Right atrium auricular region (tissue), 2 donors: ENCODE measurements around the gene NRDE2. TPM values are rescaled to one million over a fixed set of nuclear protein-coding genes. Genes with fewer than 3 reads are reported as not detected.

Experiments used
- DNase-seq: peaks from one replicate; pipeline ENCODE4 v3.0.0-alpha.2; 2019; ENCODE audit warnings: low spot score
- H3K27ac ChIP-seq, 2 donors: fragments of 200-600 bp; sonication (generic); 1 replicate in 1 of 2; 2 replicates in 1 of 2; pipeline ENCODE4 v1.5.1; 2016 to 2019
- H3K27me3 ChIP-seq, 2 donors: fragments of 200-600 bp; sonication (generic); one replicate each; pipeline versions ENCODE4 v1.5.1 to v1.6.0; 2017 to 2019
- H3K36me3 ChIP-seq: fragments of 200-600 bp; sonication (generic); one replicate; pipeline ENCODE4 v1.5.1; 2016
- H3K4me1 ChIP-seq, 2 donors: fragments of 200-600 bp; sonication (generic); one replicate each; pipeline versions ENCODE4 v1.5.1 to v1.6.0; 2017 to 2019
- H3K4me3 ChIP-seq, 2 donors: fragments of 200-600 bp; sonication (generic); 1 replicate in 1 of 2; 2 replicates in 1 of 2; pipeline ENCODE4 v1.5.1; 2017 to 2019; ENCODE audit warnings: mild to moderate bottlenecking in 1 of 2, moderate library complexity in 1 of 2
- H3K9me3 ChIP-seq, 2 donors: fragments of 200-600 bp; sonication (generic); one replicate each; pipeline ENCODE4 v1.5.1; 2019
- total RNA-seq, 2 donors: library from RNA; depleted of rRNA; stranded (reverse); fragments of >200 nt; gene quantifications; one replicate each; pipeline ENCODE4 v1.1.0, GENCODE V29; 2016
- TF ChIP-seq, protein P1 (sequence below), 2 donors: fragments of 200-600 bp; sonication (generic); IDR thresholded peaks; one replicate each; pipeline ENCODE4 v1.5.1; 2019; ENCODE audit warnings: antibody characterized with exemption in 2 of 2

The NRDE2 gene
- total RNA-seq, 2 donors from 2014 or later, result 5.9 to 6.9 TPM

DNA sequence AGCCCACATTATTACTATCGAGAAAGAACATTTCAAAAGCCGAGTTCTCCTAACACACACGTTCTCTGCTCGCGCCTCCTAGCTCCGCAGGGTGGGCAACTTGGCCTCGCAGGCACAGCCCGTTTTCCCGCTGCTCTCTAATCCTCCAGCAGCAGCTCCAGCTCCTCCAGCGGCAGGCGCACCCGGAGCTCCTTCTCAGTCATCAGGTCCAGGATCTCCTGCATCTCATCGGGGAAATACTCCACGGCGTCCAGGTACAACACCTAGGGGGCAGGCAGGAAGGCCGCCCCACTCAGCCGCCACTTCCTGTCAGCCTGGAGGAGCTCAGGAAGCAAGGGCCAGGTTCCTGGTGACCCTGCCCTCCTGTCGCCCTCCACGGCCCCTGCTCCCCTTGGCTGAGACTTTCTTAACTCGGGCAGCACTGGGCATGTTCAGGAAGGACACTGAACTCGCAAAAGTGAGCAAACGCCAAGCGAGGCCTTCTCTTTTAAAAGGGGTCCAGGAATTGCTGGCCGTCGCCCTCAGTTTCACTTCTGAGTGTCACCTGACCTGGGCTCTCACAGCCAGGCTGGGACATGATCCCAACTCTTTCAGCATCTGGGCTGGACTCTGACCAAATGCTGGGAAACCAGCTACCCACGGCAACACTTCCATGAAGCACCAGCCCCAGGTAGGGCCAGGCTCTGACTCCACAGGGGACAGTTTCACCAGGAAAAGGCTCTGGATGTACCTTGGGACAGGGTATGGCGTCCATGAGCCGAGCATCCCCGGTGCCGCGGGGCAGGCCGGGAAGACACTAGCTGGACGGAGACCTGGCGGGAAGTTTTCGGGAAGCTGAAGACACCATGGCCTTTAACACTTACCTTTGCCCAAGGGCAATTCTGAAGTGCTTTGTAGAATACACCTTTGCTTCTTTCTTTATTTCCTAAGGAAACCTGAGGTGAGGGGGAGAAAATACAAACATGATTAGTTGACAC lies 53.3 kb downstream of the NRDE2 start:
- Histone ChIP-seq H3K27me3 (no peaks in the 10 kb centered on the region), H3K36me3 (peaks cover 39% of the 10 kb centered on the region), H3K27ac (no peak overlapping the region), H3K9me3 (no peaks in the 10 kb centered on the region), H3K4me1 (peaks cover 0 to 11% of the 10 kb centered on the region in 2 donors), H3K4me3 (no peak overlapping the region)
- no peak for DNase-seq
- TF ChIP-seq, protein P1, sequence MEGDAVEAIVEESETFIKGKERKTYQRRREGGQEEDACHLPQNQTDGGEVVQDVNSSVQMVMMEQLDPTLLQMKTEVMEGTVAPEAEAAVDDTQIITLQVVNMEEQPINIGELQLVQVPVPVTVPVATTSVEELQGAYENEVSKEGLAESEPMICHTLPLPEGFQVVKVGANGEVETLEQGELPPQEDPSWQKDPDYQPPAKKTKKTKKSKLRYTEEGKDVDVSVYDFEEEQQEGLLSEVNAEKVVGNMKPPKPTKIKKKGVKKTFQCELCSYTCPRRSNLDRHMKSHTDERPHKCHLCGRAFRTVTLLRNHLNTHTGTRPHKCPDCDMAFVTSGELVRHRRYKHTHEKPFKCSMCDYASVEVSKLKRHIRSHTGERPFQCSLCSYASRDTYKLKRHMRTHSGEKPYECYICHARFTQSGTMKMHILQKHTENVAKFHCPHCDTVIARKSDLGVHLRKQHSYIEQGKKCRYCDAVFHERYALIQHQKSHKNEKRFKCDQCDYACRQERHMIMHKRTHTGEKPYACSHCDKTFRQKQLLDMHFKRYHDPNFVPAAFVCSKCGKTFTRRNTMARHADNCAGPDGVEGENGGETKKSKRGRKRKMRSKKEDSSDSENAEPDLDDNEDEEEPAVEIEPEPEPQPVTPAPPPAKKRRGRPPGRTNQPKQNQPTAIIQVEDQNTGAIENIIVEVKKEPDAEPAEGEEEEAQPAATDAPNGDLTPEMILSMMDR (IDR thresholded peaks at IDR 0.05), result no peak

DNA sequence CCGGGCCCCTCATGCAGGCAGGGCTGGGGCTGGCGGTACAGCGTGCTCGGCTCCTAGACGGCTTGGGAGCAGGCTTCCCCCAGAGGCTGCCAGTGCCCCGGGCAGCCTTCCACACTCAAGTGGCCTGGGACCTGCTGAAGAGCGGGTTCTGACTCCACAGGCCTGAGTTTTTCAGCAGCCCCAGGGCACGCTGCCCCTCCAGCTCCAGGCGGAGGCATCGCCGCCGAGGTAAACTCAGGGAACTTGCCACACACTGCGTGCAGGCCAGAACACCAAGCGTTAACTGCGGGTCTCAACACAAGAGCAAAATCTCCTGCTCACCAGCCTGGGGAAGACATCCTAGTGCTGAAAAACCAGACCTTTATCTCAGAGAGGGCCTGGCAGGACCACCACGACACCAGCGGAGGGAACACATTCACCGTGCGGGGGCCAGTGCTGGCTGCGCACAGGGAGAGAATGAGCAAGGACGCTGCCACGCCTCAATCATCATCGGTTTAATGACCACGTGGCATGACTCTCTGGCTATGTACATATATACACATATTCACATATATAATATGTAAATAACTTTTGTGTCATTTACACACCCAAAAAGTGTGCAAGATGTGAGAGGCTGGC lies 54.1 kb downstream of the NRDE2 start:
- no peak overlapping the region for H3K27ac ChIP-seq
- peaks cover 39% of the 10 kb centered on the region for H3K36me3 ChIP-seq
- no peak overlapping the region for H3K4me3 ChIP-seq
- no peak for DNase-seq
- peaks cover 0 to 11% of the 10 kb centered on the region in 2 donors for H3K4me1 ChIP-seq
- no peaks in the 10 kb centered on the region for H3K27me3 ChIP-seq
- H3K9me3 ChIP-seq, result no peaks in the 10 kb centered on the region
- TF ChIP-seq, protein P1 (IDR thresholded peaks at IDR 0.05), result no peak

DNA sequence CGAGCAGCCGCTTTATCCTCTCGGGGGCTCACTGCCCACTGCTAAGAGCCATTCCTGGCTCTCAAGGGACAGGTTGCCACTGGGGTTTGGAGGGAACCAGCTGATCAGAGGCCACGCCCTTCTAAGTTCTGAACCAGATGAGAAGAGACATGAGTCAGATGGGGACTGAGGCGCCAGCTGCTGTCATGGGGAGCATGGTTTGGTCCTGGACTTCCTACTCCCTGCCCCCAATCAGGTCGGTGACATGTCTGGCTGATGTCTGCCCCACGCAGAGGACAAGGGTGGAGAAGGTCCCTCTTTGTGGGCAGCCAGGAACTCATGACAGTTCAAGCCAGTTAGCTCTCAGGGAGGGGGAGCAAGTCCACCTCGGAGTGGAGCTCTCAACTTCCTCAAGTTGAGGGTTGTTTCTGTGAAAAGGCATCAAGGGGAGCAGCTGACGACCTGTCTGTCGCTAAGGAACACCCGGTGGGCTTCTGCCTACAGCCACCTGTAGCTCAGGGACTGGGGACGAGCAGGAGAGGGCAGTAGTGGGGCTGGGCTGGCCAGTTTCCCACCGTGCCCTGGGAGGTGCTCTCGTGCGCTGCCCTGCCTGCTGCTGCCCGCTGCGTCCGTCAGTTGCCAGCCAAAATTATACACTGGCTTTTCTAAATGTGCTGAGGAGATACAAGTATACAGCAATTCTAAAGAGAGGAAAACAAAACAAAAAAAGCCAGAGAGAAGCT lies 54.9 kb downstream of the NRDE2 start:
- no peaks in the 10 kb centered on the region for H3K9me3 ChIP-seq
- DNase-seq, result no peak
- TF ChIP-seq, protein P1 (IDR thresholded peaks at IDR 0.05), result no peak
- H3K36me3 ChIP-seq, result peaks cover 43% of the 10 kb centered on the region
- H3K4me1 ChIP-seq, result peaks cover 0 to 11% of the 10 kb centered on the region in 2 donors
- no peaks in the 10 kb centered on the region for H3K27me3 ChIP-seq
- H3K27ac ChIP-seq, result no peak overlapping the region
- H3K4me3 ChIP-seq, result no peak overlapping the region

DNA sequence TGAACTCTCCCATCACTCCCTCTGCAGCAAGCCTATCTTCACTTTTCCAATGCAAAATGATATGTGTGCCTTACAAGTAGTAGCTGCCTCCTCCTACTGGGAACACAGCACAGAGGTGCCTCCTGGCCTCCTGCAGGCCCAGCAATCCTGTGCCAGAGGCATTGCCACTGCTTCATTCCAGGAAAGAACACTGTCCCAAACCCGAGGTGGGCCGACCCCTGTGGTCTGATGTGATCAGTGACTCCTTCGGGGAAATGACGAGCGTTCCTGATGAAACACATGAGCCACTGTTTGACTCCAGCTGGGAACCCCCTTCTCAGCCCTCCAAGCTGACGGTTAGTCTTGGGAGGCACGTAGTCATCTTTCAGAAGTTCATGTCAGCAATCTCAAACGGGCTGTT lies 55.9 kb downstream of the NRDE2 start:
- TF ChIP-seq, protein P1 (IDR thresholded peaks at IDR 0.05), result no peak
- peaks cover 53% of the 10 kb centered on the region for H3K36me3 ChIP-seq

DNA sequence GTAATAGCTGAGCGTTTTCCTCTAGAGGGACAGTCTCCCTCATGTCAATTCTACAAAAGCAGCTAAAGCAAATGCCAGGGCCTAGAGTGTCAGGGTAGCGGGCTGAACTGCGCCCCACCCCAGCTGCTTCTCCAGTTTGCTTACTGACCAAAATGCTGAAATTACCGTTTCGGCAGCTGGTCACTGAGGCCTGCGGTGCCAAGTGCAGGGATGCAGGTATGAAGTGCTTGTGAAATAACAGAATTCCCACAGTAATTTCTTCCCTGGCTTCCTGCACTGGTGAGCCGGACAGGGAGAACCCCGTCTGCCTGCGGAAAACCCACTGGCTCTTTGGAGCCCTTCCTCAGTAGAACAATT lies 56.3 kb downstream of the NRDE2 start:
- Histone ChIP-seq H3K27ac (peak overlapping the region; percentile 35 to 56), H3K9me3 (no peaks in the 10 kb centered on the region), H3K4me1 (peaks cover 0 to 11% of the 10 kb centered on the region in 2 donors), H3K4me3 (no peak overlapping the region), H3K36me3 (peaks cover 57% of the 10 kb centered on the region), H3K27me3 (no peaks in the 10 kb centered on the region)
- TF ChIP-seq, protein P1 (IDR thresholded peaks at IDR 0.05), result no peak
- no peak for DNase-seq

More for the DNA sequence above, 55.9 kb downstream of the NRDE2 start:
- Histone ChIP-seq H3K27me3 (no peaks in the 10 kb centered on the region), H3K4me3 (no peak overlapping the region), H3K9me3 (no peaks in the 10 kb centered on the region), H3K27ac (peak overlapping the region in 1 of 2 donors; percentile 56), H3K4me1 (peaks cover 0 to 11% of the 10 kb centered on the region in 2 donors)
- no peak for DNase-seq
